Spleen (tissue), 7 donors: ENCODE results near the gene SCN4A.

Source experiments
- POLR2A ChIP-seq, 3 donors: fragments of 450-650 bp; IDR thresholded peaks; one replicate each; pipeline ENCODE4 v1.5.1; 2017; ENCODE audit warnings: antibody characterized with exemption in 3 of 3, mild to moderate bottlenecking in 1 of 3
- POLR2AphosphoS5 ChIP-seq, 3 donors: sonication (generic); formaldehyde crosslinking; IDR thresholded peaks; one replicate each; pipeline ENCODE4 v1.5.1; 2017; ENCODE audit warnings: antibody characterized with exemption in 3 of 3
- TF ChIP-seq, protein P1 (sequence below), 11 experiments: fragments of 200-600 bp in 7 of 11; fragments of 450-650 bp in 4 of 11; sonication (generic) in 4 of 11; IDR thresholded peaks in 8 of 11; conservative IDR thresholded peaks in 3 of 11; 1 replicate in 7 of 11; 2 replicates in 4 of 11; pipeline versions ENCODE4 v1.4.0 to v1.8.0; 2016 to 2021; ENCODE audit warnings: antibody characterized with exemption in 11 of 11, inconsistent platforms in 4 of 11, mild to moderate bottlenecking in 1 of 11
- donor health status: DM: no; HTN: no; CAD: no; lungs with moderate emphysema.
- donor health status: DM: no; HTN: no; CAD: no.
- donor health status: DM: no; HTN: no; CAD: no.

DNA sequence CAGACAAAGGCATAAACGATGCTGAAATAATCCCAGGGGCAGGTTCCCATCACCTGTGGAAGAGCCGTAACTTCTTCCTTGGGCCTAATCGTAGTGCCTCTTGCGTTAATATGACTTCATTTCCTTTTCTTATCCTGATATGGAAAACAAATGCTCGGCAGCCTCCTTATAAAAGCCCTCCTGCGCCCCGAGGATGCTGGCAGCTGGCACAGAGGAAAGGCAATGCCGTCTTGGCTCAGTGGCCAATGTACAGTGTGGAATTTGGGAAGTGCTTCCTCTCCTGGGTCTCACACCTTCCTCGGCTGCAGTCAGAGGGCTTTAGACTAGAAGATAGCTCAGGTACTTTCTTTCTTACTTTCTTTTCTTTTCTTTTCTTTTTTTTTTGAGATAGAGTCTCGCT is 3.4 kb downstream of the SCN4A start:
- TF ChIP-seq POLR2A (IDR thresholded peaks at IDR 0.05) = no peak
- no peak for TF ChIP-seq POLR2AphosphoS5 (IDR thresholded peaks at IDR 0.05)
- TF ChIP-seq, protein P1, sequence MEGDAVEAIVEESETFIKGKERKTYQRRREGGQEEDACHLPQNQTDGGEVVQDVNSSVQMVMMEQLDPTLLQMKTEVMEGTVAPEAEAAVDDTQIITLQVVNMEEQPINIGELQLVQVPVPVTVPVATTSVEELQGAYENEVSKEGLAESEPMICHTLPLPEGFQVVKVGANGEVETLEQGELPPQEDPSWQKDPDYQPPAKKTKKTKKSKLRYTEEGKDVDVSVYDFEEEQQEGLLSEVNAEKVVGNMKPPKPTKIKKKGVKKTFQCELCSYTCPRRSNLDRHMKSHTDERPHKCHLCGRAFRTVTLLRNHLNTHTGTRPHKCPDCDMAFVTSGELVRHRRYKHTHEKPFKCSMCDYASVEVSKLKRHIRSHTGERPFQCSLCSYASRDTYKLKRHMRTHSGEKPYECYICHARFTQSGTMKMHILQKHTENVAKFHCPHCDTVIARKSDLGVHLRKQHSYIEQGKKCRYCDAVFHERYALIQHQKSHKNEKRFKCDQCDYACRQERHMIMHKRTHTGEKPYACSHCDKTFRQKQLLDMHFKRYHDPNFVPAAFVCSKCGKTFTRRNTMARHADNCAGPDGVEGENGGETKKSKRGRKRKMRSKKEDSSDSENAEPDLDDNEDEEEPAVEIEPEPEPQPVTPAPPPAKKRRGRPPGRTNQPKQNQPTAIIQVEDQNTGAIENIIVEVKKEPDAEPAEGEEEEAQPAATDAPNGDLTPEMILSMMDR (IDR thresholded peaks at IDR 0.05 in 8 of 11, conservative IDR thresholded peaks at IDR 0.05 in 3 of 11) = no peak
